ENCODE results near the gene PLAGL2. TPM values are rescaled to one million over a fixed set of nuclear protein-coding genes. Genes with fewer than 3 reads are reported as not detected.
A peak's percentile ranks its signal among the peaks of the same experiment; 100 is the strongest.

PLAGL2 gene
- total and polyA plus RNA-seq, 2 experiments from 2014 or later = 13.2 to 28.2 TPM

DNA sequence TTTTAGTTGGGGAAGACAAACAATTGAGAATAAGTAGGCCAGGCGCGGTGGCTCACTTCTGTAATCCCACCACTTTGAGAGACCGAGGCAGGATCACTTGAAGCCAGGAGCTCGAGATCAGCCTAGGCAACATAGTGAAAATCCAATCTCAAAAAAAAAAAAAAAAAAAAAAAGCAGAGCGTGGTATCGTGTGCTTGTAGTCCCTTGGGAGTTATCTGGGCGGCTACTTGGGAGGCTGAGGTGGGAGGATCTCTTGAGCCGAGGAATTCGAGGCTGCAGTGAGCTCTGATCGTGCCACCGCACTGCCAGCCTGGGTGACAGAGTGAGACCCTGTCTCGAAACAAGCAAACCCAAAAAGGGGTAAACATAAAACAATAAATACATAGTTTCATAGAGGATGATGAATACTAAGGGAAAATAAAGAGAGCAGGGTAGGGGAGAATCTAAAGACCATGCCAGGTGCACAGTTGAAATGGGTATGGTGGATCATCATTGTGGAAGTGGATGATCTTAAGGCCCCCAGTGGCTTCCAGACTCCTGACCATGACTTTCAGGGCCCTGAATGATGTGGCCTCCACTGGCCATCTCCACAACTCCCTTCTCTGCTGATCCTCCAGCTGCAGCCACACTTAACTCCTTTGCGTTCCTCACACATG is 1.1 kb upstream of the PLAGL2 start:
- Histone ChIP-seq H3F3A (replicated peaks; ENCODE audit: low read depth) (peaks cover 23% of the 10 kb centered on the region), H3K4me2 (peak overlapping the region; percentile 100), H3K27ac (ENCODE audit: low read depth) (no peak overlapping the region; the same call in 1 of the 2 replicates), H4K20me1 (replicated peaks; ENCODE audit: insufficient read depth) (peaks cover 35% of the 10 kb centered on the region), H3K9me2 (ENCODE audit: insufficient read depth) (no peaks in the 10 kb centered on the region), H2AFZ (peak overlapping the region; percentile 100), H3K4me1 (ENCODE audit: insufficient read depth) (peaks cover 33% of the 10 kb centered on the region), H3K4me3 (peak overlapping the region; percentile 100), H3K36me3 (ENCODE audit: insufficient read depth) (peaks cover 25% of the 10 kb centered on the region; the same call in 1 of the 2 replicates), H3K79me2 (replicated peaks; ENCODE audit: insufficient read depth) (peaks cover 76% of the 10 kb centered on the region), H3K27me3 (ENCODE audit: insufficient read depth) (no peaks in the 10 kb centered on the region)
- peak overlapping the region; percentile 76 for H3K27ac Mint-ChIP-seq
- H3K4me1 Mint-ChIP-seq = peaks cover 34% of the 10 kb centered on the region
- peaks cover 6% of the 10 kb centered on the region for H3K27me3 Mint-ChIP-seq (ENCODE audit: insufficient read depth, low read depth, poor library complexity)
- TF ChIP-seq ZNF331 (CRISPR knock-in tag; IDR thresholded peaks at IDR 0.05; ENCODE audit: low read depth) (no peak), ZNF114 (CRISPR knock-in tag; IDR thresholded peaks at IDR 0.05) (no peak), CTCF (conservative IDR thresholded peaks at IDR 0.05; ENCODE audit: low read depth in 2 of 2) (no peak)
- H3K36me3 Mint-ChIP-seq (ENCODE audit: low read depth) = peaks cover 20% of the 10 kb centered on the region
- no peak for ATAC-seq
- peak overlapping the region; percentile 88 for H3K4me3 Mint-ChIP-seq
- H3K9me3 Mint-ChIP-seq = no peaks in the 10 kb centered on the region
- DNase-seq (ENCODE audit: low spot score) = no peak

DNA sequence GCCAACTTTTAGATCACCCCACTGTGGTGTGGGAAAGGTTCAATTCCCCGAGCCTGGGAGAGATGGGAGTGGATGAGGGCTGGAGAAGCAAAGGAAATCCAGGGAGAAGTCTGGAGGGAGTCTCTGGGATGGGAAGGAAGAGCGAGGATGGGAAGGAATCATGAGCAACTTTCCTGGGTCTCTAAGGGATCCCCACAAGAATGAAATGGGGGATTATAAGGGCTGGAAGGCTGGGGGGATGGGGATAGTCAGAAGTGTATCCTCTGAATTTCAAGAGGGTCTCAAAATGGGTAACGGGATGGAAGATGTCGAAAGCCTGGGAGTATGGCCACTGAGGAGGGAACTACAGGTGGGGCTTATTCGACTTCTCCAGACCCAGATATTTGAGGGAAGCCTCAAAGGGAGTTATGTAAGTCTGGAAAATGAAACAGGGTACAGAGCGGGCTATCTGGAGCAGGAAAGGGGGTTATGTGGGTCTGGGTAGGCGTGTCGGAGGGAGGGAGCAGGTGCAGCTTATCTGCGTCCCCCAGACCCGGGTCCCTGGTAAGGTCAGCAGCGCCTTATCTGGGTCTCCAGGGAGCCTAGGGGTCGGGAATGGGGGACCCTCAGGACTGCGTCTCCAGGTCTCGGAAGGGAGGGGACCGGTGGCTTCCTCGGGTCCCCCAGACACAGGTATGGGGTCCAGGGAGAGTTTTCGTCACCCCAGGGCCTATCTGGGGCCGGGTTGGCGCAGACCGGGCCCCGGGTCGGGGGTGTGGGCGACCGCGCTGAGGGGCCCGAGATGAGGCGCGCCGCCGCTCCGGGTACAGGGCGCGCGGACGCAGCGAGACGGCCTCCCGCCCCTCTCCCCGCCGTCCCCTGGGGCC is 550 bp downstream of the PLAGL2 start:
- Histone ChIP-seq H3K9me2 (ENCODE audit: insufficient read depth) (no peaks in the 10 kb centered on the region), H3K36me3 (ENCODE audit: insufficient read depth) (peaks cover 15% of the 10 kb centered on the region), H3K4me1 (ENCODE audit: insufficient read depth) (peaks cover 44% of the 10 kb centered on the region), H4K20me1 (replicated peaks; ENCODE audit: insufficient read depth) (peaks cover 40% of the 10 kb centered on the region), H3K4me2 (peak overlapping the region; percentile 100), H3K4me3 (peak overlapping the region; percentile 100), H3K27ac (ENCODE audit: low read depth) (peak overlapping the region; percentile 33; the same call in 1 of the 2 replicates), H3K27me3 (ENCODE audit: insufficient read depth) (no peaks in the 10 kb centered on the region), H2AFZ (peak overlapping the region; percentile 81), H3F3A (replicated peaks; ENCODE audit: low read depth) (peaks cover 23% of the 10 kb centered on the region; the same call in 1 of the 2 replicates), H3K79me2 (replicated peaks; ENCODE audit: insufficient read depth) (peaks cover 85% of the 10 kb centered on the region)
- Mint-ChIP-seq H3K9me3 (no peaks in the 10 kb centered on the region), H3K4me3 (peak overlapping the region; percentile 95), H3K36me3 (ENCODE audit: low read depth) (peaks cover 32% of the 10 kb centered on the region), H3K27me3 (ENCODE audit: insufficient read depth, low read depth, poor library complexity) (peaks cover 8% of the 10 kb centered on the region), H3K4me1 (peaks cover 48% of the 10 kb centered on the region), H3K27ac (peak overlapping the region; percentile 91)
- TF ChIP-seq, protein P1, sequence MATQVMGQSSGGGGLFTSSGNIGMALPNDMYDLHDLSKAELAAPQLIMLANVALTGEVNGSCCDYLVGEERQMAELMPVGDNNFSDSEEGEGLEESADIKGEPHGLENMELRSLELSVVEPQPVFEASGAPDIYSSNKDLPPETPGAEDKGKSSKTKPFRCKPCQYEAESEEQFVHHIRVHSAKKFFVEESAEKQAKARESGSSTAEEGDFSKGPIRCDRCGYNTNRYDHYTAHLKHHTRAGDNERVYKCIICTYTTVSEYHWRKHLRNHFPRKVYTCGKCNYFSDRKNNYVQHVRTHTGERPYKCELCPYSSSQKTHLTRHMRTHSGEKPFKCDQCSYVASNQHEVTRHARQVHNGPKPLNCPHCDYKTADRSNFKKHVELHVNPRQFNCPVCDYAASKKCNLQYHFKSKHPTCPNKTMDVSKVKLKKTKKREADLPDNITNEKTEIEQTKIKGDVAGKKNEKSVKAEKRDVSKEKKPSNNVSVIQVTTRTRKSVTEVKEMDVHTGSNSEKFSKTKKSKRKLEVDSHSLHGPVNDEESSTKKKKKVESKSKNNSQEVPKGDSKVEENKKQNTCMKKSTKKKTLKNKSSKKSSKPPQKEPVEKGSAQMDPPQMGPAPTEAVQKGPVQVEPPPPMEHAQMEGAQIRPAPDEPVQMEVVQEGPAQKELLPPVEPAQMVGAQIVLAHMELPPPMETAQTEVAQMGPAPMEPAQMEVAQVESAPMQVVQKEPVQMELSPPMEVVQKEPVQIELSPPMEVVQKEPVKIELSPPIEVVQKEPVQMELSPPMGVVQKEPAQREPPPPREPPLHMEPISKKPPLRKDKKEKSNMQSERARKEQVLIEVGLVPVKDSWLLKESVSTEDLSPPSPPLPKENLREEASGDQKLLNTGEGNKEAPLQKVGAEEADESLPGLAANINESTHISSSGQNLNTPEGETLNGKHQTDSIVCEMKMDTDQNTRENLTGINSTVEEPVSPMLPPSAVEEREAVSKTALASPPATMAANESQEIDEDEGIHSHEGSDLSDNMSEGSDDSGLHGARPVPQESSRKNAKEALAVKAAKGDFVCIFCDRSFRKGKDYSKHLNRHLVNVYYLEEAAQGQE (IDR thresholded peaks at IDR 0.05; ENCODE audit: unreplicated experiment) = no peak
- TF ChIP-seq CTCF (conservative IDR thresholded peaks at IDR 0.05; ENCODE audit: low read depth in 2 of 2) (no peak), STAT1 (IDR thresholded peaks at IDR 0.05; ENCODE audit: unreplicated experiment) (no peak), NANOG (IDR thresholded peaks at IDR 0.05; ENCODE audit: borderline replicate concordance) (no peak)
- ATAC-seq = peak; percentile 35
- DNase-seq (ENCODE audit: low spot score) = peak; percentile 63

All from GM23338 (cell line).